Activated naive CD8-positive, alpha-beta T cell treated with anti-CD3 and anti-CD28 coated beads, Interleukin-2, amount 10 ng/mL, durations not matched to agents 7 days and 5 days (primary cell): Measurements from ENCODE around the gene SLC1A7. TPM values are rescaled to one million over a fixed set of nuclear protein-coding genes. Genes with fewer than 3 reads are reported as not detected.

Experiments
- ATAC-seq: fragments of 150-1000 bp; cut with Tn5 transposase; one replicate; pipeline ENCODE4 v1.10.0; 2021; ENCODE audit warnings: low read depth, moderate library complexity
- POLR2A ChIA-PET: fragments of 350-600 bp; sonication (Branson Sonifier 250); formaldehyde crosslinking; loops from one replicate; lab custom pipeline; 2021; ENCODE audit warnings: antibody characterized with exemption; lab: Charles Lee
- DNase-seq: peaks from one replicate; pipeline ENCODE4 v3.0.0; 2021
- H3K27ac Mint-ChIP-seq: one replicate; pipeline ENCODE4 v1.8.0; 2022; ENCODE audit warnings: mild to moderate bottlenecking, mixed read lengths
- H3K27me3 Mint-ChIP-seq: one replicate; pipeline ENCODE4 v1.8.0; 2022; ENCODE audit warnings: mild to moderate bottlenecking, moderate library complexity, mixed read lengths
- H3K36me3 Mint-ChIP-seq: one replicate; pipeline ENCODE4 v1.8.0; 2021; ENCODE audit warnings: mild to moderate bottlenecking, mixed read lengths
- H3K4me1 Mint-ChIP-seq: one replicate; pipeline ENCODE4 v1.8.0; 2021; ENCODE audit warnings: mixed read lengths
- H3K4me3 Mint-ChIP-seq: one replicate; pipeline ENCODE4 v1.8.0; 2022; ENCODE audit warnings: mild to moderate bottlenecking, moderate library complexity, mixed read lengths
- H3K9me3 Mint-ChIP-seq: one replicate; pipeline ENCODE4 v1.8.0; 2021; ENCODE audit warnings: mixed read lengths
- total RNA-seq, 2 experiments: library from RNA; stranded (reverse); gene quantifications; one replicate each; pipeline ENCODE4 v1.2.3, GENCODE V29; 2021

The SLC1A7 gene
- total RNA-seq, 2 experiments from 2014 or later: not detected

- no peaks in the 10 kb centered on the region for H3K9me3 Mint-ChIP-seq
- H3K36me3 Mint-ChIP-seq: no peaks in the 10 kb centered on the region
- POLR2A ChIA-PET: no interaction called here
- H3K27me3 Mint-ChIP-seq: peaks cover 21% of the 10 kb centered on the region
- peaks cover 3% of the 10 kb centered on the region for H3K4me1 Mint-ChIP-seq
- ATAC-seq (no peak), DNase-seq (no peak)
- H3K4me3 Mint-ChIP-seq: no peak overlapping the region
- no peak overlapping the region for H3K27ac Mint-ChIP-seq
Observed at GRCh38 chr1:53174971-53175913, 32.8 kb upstream of the SLC1A7 start.

- H3K36me3 Mint-ChIP-seq: no peaks in the 10 kb centered on the region
- DNase-seq (no peak), ATAC-seq (peak; percentile 54)
- POLR2A ChIA-PET: no interaction called here
- peaks cover 17% of the 10 kb centered on the region for H3K27me3 Mint-ChIP-seq
- no peak overlapping the region for H3K27ac Mint-ChIP-seq
- H3K4me1 Mint-ChIP-seq: peaks cover 3% of the 10 kb centered on the region
- H3K4me3 Mint-ChIP-seq: no peak overlapping the region
- H3K9me3 Mint-ChIP-seq: no peaks in the 10 kb centered on the region
Observed at GRCh38 chr1:53172426-53173128, 30.1 kb upstream of the SLC1A7 start.

- peaks cover 30% of the 10 kb centered on the region for H3K27me3 Mint-ChIP-seq
- H3K9me3 Mint-ChIP-seq: no peaks in the 10 kb centered on the region
- no peak overlapping the region for H3K27ac Mint-ChIP-seq
- ATAC-seq (no peak), DNase-seq (no peak)
- no peaks in the 10 kb centered on the region for H3K36me3 Mint-ChIP-seq
- no peaks in the 10 kb centered on the region for H3K4me1 Mint-ChIP-seq
- H3K4me3 Mint-ChIP-seq: no peak overlapping the region
- POLR2A ChIA-PET: no interaction called here
Observed at GRCh38 chr1:53166912-53167311, 24.5 kb upstream of the SLC1A7 start.

DNA sequence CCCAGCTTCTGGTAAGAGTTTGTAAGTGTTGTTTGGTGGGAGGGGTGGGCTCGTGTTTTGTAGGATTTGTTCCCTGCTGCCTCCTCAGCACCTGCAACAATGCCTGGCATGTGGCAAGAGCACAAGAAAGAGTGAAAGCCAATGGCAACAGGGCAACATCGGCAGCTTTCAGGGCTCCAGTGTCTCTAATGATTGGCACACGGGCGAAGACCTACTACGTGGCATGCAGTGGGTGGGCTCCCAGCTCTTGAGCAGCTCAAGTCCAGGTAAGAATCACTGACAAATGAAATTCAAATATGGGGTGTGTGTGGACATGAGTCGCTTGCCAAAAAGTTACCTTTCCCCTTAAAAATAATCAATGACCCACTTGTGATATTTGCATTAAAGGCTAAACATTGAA lies 23.9 kb upstream of the SLC1A7 start:
- DNase-seq (no peak), ATAC-seq (no peak)
- Mint-ChIP-seq H3K27ac (no peak overlapping the region), H3K4me1 (no peaks in the 10 kb centered on the region), H3K27me3 (peaks cover 32% of the 10 kb centered on the region), H3K9me3 (no peaks in the 10 kb centered on the region), H3K36me3 (no peaks in the 10 kb centered on the region), H3K4me3 (no peak overlapping the region)
- POLR2A ChIA-PET: no interaction called here

DNA sequence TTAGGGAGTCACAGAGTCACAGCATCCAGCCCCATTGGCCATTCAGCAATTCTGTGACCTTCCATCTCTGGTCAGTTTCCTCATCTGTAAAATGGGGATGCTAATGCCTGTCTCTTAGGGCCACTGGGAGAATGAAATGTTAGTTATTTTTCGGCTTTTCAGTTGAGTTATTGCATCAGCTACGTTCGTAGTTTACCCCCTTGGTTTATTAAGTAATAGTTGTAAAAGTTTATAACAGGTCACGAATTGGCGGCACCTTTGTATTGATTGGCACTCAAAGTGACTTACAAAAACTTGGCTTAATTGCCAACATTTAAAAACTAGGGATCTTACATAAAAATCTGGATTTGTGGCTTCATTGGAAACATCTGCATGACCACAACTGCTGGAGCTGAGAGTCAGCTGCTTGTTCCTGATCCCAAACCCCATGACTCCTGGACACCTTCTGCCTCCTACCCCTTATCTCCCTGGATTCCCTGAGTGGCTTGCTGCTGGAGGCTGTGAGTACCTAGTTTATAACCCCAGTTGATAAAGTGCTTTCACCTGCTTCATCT lies 23.0 kb upstream of the SLC1A7 start:
- H3K27me3 Mint-ChIP-seq: peaks cover 29% of the 10 kb centered on the region
- no peak overlapping the region for H3K4me3 Mint-ChIP-seq
- POLR2A ChIA-PET: no interaction called here
- ATAC-seq (no peak), DNase-seq (no peak)
- no peaks in the 10 kb centered on the region for H3K9me3 Mint-ChIP-seq
- no peaks in the 10 kb centered on the region for H3K4me1 Mint-ChIP-seq
- H3K27ac Mint-ChIP-seq: no peak overlapping the region
- no peaks in the 10 kb centered on the region for H3K36me3 Mint-ChIP-seq

GRCh38 chr1:53163291-53163768 lies 20.9 kb upstream of the SLC1A7 start:
- Mint-ChIP-seq H3K36me3 (no peaks in the 10 kb centered on the region), H3K27ac (no peak overlapping the region), H3K9me3 (no peaks in the 10 kb centered on the region), H3K27me3 (peaks cover 29% of the 10 kb centered on the region), H3K4me1 (no peaks in the 10 kb centered on the region), H3K4me3 (no peak overlapping the region)
- POLR2A ChIA-PET: no interaction called here
- DNase-seq (no peak), ATAC-seq (no peak)

DNA sequence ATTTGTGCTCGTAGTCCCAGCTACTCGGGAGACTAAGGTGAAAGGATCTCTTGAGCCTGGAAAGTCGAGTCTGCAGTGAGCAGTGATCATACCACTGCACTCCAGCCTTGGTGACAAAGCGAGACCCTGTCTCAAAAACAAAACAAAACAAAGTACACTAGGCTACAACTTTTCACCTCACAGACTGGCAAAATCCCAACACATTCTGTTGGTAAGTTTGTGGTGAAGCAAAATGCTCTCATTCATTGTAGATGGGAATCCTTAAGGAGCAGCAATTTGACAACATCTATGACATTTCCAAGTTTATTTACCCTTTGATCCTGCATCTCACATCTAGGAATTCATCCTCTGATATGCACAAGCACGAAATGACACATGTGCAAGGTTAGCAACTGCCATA lies 20.2 kb upstream of the SLC1A7 start:
- Mint-ChIP-seq H3K9me3 (no peaks in the 10 kb centered on the region), H3K27ac (no peak overlapping the region), H3K4me1 (no peaks in the 10 kb centered on the region), H3K4me3 (no peak overlapping the region), H3K36me3 (no peaks in the 10 kb centered on the region), H3K27me3 (peaks cover 29% of the 10 kb centered on the region)
- POLR2A ChIA-PET: no interaction called here
- no peak for DNase-seq
- no peak for ATAC-seq

DNA sequence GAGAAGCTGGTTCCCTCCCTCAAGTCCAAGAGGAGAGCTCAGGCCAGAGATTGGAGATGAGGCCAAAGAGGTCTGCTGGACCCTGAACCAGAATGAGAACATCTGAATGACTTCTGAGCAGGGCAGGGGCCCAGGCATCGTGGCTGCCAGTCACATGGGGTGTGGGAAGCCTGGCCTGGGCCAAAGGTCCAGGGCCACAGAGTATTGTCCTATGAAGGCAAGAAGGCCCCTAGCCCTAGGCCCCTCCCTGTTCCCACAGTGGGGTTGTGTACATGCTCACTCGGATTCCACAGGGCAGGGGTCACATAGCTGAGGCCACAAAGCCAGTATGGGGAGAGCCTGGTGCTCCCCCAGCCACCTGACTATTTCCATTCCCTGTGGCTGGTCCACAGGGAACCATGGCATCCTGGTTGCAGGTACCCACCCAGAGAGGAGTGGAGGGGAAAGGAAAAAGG lies 18.5 kb upstream of the SLC1A7 start:
- no peak for ATAC-seq
- Mint-ChIP-seq H3K36me3 (no peaks in the 10 kb centered on the region), H3K27ac (no peak overlapping the region), H3K9me3 (no peaks in the 10 kb centered on the region), H3K4me3 (no peak overlapping the region), H3K27me3 (peaks cover 25% of the 10 kb centered on the region), H3K4me1 (no peaks in the 10 kb centered on the region)
- POLR2A ChIA-PET: no interaction called here
- DNase-seq: no peak

GRCh38 chr1:53158900-53159299 lies 16.5 kb upstream of the SLC1A7 start:
- no peak for ATAC-seq
- H3K4me3 Mint-ChIP-seq: no peak overlapping the region
- no peak overlapping the region for H3K27ac Mint-ChIP-seq
- no peaks in the 10 kb centered on the region for H3K9me3 Mint-ChIP-seq
- POLR2A ChIA-PET: no interaction called here
- no peak for DNase-seq
- peaks cover 9% of the 10 kb centered on the region for H3K27me3 Mint-ChIP-seq
- H3K4me1 Mint-ChIP-seq: no peaks in the 10 kb centered on the region
- H3K36me3 Mint-ChIP-seq: no peaks in the 10 kb centered on the region

- Mint-ChIP-seq H3K27ac (no peak overlapping the region), H3K9me3 (no peaks in the 10 kb centered on the region), H3K4me1 (no peaks in the 10 kb centered on the region), H3K27me3 (peaks cover 2% of the 10 kb centered on the region), H3K36me3 (no peaks in the 10 kb centered on the region), H3K4me3 (no peak overlapping the region)
- POLR2A ChIA-PET: no interaction called here
- DNase-seq (no peak), ATAC-seq (no peak)
Observed at GRCh38 chr1:53156783-53157182, 14.3 kb upstream of the SLC1A7 start.

- Mint-ChIP-seq H3K27me3 (no peaks in the 10 kb centered on the region), H3K27ac (no peak overlapping the region), H3K36me3 (no peaks in the 10 kb centered on the region)
Observed at GRCh38 chr1:53155945-53156344, 13.5 kb upstream of the SLC1A7 start.

DNA sequence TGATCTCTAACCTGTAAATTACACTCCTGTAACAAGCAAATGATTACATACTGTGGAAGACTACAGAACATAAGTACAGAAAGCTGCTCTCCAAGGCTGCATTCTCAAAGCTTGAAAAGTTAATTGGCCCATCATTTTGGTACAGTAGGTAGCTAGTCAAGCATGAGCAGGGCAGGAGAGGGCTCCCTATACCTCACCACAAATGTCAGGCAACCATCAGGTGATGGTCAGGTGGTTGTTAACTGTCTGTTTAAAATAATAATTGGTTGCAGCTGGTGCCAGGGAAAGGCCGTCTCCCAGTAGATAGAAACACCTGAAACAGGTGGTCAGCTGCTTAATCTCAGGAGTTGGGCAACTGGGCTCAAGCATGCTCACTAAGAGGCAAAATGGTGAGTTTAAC lies 13.1 kb upstream of the SLC1A7 start:
- no peaks in the 10 kb centered on the region for H3K27me3 Mint-ChIP-seq
- H3K4me3 Mint-ChIP-seq: no peak overlapping the region
- no peak overlapping the region for H3K27ac Mint-ChIP-seq
- DNase-seq (no peak), ATAC-seq (no peak)
- no peaks in the 10 kb centered on the region for H3K9me3 Mint-ChIP-seq
- H3K4me1 Mint-ChIP-seq: no peaks in the 10 kb centered on the region
- H3K36me3 Mint-ChIP-seq: no peaks in the 10 kb centered on the region
- POLR2A ChIA-PET: no interaction called here

More at GRCh38 chr1:53155945-53156344, 13.5 kb upstream of the SLC1A7 start:
- Mint-ChIP-seq H3K9me3 (no peaks in the 10 kb centered on the region), H3K4me1 (no peaks in the 10 kb centered on the region), H3K4me3 (no peak overlapping the region)
- DNase-seq: no peak
- no peak for ATAC-seq
- POLR2A ChIA-PET: no interaction called here

GRCh38 chr1:53154859-53155438 lies 12.5 kb upstream of the SLC1A7 start:
- no peak overlapping the region for H3K4me3 Mint-ChIP-seq
- H3K4me1 Mint-ChIP-seq: no peaks in the 10 kb centered on the region
- DNase-seq (no peak), ATAC-seq (no peak)
- H3K36me3 Mint-ChIP-seq: no peaks in the 10 kb centered on the region
- no peak overlapping the region for H3K27ac Mint-ChIP-seq
- POLR2A ChIA-PET: no interaction called here
- no peaks in the 10 kb centered on the region for H3K27me3 Mint-ChIP-seq
- no peaks in the 10 kb centered on the region for H3K9me3 Mint-ChIP-seq
